ENCODE measurements around the gene NPLOC4. TPM values are rescaled to one million over a fixed set of nuclear protein-coding genes. Genes with fewer than 3 reads are reported as not detected.

Gene NPLOC4
- total and polyA plus RNA-seq, 11 donors = 28.2 to 133 (median 99.2) TPM

- Histone ChIP-seq H3K4me1 (peaks cover 0 to 21% (median 9%) of the 10 kb centered on the region in 12 donors), H3K27me3 (no peaks in the 10 kb centered on the region), H3K9me3 (no peaks in the 10 kb centered on the region), H3K4me3 (no peak overlapping the region), H3K36me3 (peaks cover 3 to 94% (median 62%) of the 10 kb centered on the region in 9 donors), H3K27ac (no peak overlapping the region)
- DNase-seq (peak in 1 of 5 donors; percentile 5), ATAC-seq (no peak)
- 78 to 85% (median 83%) methylated on average over 8 of the region's 8 CpGs for WGBS, 4 donors
- intact Hi-C loops (cut with DNase I) = no loop called here
- TF ChIP-seq CTCF (IDR thresholded peaks at IDR 0.05) = no peak
- no peak for TF ChIP-seq POLR2A (IDR thresholded peaks at IDR 0.05)
Observed at GRCh38 chr17:81574643-81574956, 62.3 kb downstream of the NPLOC4 start.

- H3K36me3 ChIP-seq = peaks cover 3 to 94% (median 65%) of the 10 kb centered on the region in 9 donors
Observed at GRCh38 chr17:81573794-81574642, 62.9 kb downstream of the NPLOC4 start.

GRCh38 chr17:81572563-81573168 is 64.2 kb downstream of the NPLOC4 start:
- no peaks in the 10 kb centered on the region for H3K9me3 ChIP-seq
- ATAC-seq (no peak), DNase-seq (no peak)
- H3K27ac ChIP-seq = no peak overlapping the region
- peaks cover 3 to 95% (median 76%) of the 10 kb centered on the region in 9 donors for H3K36me3 ChIP-seq
- intact Hi-C loops (cut with DNase I) = no loop called here
- peaks cover 0 to 23% (median 12%) of the 10 kb centered on the region in 12 donors for H3K4me1 ChIP-seq
- H3K4me3 ChIP-seq = no peak overlapping the region
- H3K27me3 ChIP-seq = no peaks in the 10 kb centered on the region
- TF ChIP-seq POLR2A (IDR thresholded peaks at IDR 0.05) (no peak), CTCF (IDR thresholded peaks at IDR 0.05) (no peak)
- WGBS, 4 donors = 96 to 97% (median 96%) methylated on average over 12 of the region's 12 CpGs

More at GRCh38 chr17:81573794-81574642, 62.9 kb downstream of the NPLOC4 start:
- no peaks in the 10 kb centered on the region for H3K9me3 ChIP-seq
- H3K27me3 ChIP-seq = no peaks in the 10 kb centered on the region
- H3K4me1 ChIP-seq = peaks cover 0 to 19% (median 8%) of the 10 kb centered on the region in 12 donors
- H3K27ac ChIP-seq = no peak overlapping the region
- H3K4me3 ChIP-seq = no peak overlapping the region
- no peak for TF ChIP-seq CTCF (IDR thresholded peaks at IDR 0.05)
- no peak for TF ChIP-seq POLR2A (IDR thresholded peaks at IDR 0.05)
- intact Hi-C loops (cut with DNase I) = no loop called here
- DNase-seq = no peak
- ATAC-seq = no peak
- WGBS, 4 donors = 76 to 86% (median 84%) methylated on average over 16 to 17 of the region's 17 CpGs

- 89 to 92% (median 90%) methylated on average over 9 to 11 of the region's 11 CpGs for WGBS, 4 donors
- peaks cover 9 to 27% (median 18%) of the 10 kb centered on the region in 12 donors for H3K4me1 ChIP-seq
- no peak for DNase-seq
- no peak overlapping the region for H3K27ac ChIP-seq
- no peak for ATAC-seq
- no peaks in the 10 kb centered on the region for H3K27me3 ChIP-seq
- no peak overlapping the region for H3K4me3 ChIP-seq
- H3K36me3 ChIP-seq = peaks cover 3 to 98% (median 86%) of the 10 kb centered on the region in 9 donors
- H3K9me3 ChIP-seq = no peaks in the 10 kb centered on the region
- intact Hi-C loops (cut with DNase I) = no loop called here
- no peak for TF ChIP-seq POLR2A (IDR thresholded peaks at IDR 0.05)
- no peak for TF ChIP-seq CTCF (IDR thresholded peaks at IDR 0.05)
Observed at GRCh38 chr17:81570964-81571363, 65.9 kb downstream of the NPLOC4 start.

Measured in heart left ventricle (tissue), 16 donors.